GM19240 (cell line): ENCODE measurements around the gene MAD1L1.

Source experiments
- DNase-seq: peaks from one replicate; pipeline ENCODE4 v3.0.0; 2011; ENCODE audit warnings: low spot score; ENCODE audit not compliant: insufficient read length

The MAD1L1 gene

DNA sequence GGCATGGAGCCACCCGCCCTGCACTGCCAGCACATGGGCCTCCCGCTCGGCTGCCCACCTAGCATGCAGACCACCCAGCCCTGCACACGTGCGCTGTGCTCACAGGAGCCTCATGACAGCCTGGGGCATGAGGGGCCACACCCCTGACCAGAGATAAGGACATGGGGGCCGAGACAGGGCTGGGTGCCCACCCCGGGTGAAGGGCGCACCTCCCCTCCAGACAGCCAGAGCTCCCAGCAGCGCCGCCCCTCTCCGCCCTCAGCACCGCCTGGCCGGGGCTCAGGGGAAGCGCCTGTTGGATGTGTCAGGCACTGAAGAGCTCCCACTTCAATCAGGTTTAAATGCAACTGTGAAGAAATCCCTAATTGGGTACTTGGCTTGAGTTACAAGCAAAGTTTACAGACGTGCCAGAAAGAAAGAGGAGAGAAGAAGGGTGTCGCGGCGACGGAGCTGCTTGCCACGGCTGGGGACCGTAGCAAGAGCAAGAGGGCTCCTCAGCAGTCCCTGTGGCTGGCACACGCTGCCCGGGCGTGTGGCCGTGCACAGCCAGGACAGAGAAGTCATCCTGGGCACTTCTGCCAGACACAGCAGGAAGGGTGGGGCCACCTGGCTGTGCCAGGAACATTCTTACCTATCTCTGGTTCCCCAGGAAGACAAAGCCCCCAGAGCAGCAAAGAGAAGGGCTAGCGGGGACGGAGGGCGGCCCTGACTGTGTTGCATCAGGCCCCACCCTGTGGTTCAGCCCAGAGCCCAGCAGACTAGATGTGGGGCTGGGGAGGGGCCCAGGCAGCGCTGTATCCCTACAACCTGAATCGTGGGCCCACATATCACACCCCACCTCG lies 315.3 kb downstream of the MAD1L1 start:
- no peak for DNase-seq

DNA sequence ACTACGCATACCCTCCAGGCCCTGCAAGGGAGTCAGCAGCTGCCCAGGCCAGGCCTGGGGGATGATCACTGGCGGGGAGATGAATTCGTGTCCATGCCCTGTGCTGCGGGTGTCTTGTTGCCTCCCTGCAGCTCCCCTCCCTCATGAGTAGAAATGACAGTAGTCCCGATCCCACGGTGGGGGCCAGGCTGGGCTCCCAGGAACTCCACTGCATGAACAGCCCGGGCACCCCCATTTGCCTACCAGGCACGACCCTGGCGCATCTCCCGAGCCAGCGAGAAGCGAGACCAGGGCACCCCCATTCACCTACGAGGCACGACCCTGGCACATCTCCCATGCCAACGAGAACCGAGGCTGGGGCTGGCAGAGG lies 316.2 kb downstream of the MAD1L1 start:
- DNase-seq = no peak

DNA sequence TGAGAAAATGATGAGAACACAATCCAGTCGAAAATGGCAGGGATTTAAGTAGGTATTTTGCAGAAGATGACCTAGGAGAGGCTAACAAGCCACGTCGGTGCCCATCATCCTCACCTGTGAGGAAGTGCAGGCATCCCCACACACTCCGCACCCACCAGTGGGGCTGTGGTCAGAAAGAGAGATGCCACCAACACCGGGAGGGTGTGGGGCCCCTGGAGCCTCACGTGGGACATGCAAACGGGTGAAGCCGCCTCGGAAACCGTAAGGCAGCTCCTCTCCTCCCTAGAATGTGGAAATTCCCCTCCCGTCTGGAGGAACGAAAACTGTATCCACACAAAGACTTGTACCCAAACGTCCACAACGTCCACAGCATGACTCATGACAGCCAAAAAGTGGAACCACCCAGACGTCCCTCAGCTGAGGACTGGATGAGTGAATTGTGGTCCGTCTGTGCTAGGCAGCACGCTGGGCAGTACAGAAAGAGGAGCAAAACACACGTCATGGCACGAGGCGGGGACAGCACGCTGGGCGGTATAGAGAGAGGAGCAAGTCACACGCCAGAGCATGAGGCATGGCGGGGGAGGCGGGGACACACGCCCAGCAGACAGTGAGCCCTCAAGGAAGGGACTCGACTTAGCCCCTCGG lies 316.7 kb downstream of the MAD1L1 start:
- no peak for DNase-seq

DNA sequence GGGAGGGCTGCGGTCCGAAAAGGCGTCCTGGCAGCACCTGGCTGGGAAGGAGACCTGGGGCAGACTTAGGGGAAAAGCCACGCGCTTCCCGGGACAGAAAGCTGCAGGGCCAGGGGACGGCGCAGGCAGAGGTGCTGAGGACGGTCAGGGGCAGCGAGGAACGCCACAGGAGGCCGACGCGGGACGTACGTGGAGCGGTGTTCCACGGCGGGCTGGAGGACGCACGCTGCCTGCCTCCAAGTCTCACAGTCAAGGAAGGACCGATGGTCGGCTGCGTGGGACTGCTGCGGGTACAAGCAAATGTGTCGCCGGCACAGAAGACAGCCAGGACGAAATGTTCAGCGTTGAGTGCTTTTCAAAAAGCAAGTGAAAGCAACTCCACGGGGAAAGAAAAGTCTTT lies 317.4 kb downstream of the MAD1L1 start:
- no peak for DNase-seq

DNA sequence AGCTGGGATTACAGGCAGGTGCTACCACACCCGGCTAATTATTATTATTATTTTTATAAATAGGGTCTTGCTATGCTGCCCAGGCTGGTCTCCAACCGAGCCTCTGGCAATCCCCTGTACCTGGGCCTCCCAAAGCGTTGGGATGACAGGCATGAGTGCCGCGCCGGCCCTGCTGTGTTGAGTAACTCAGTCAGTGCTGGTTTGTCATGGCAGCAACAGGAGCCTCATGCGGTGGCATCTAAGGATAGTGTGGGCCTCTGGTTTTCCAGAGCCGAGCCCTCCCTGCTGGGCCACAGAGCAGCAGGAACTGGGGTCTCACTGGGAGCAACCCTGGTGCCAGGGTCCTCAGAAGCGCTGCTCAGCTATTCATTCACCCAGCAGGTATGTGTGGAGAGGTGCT lies 318.0 kb downstream of the MAD1L1 start:
- DNase-seq = no peak

DNA sequence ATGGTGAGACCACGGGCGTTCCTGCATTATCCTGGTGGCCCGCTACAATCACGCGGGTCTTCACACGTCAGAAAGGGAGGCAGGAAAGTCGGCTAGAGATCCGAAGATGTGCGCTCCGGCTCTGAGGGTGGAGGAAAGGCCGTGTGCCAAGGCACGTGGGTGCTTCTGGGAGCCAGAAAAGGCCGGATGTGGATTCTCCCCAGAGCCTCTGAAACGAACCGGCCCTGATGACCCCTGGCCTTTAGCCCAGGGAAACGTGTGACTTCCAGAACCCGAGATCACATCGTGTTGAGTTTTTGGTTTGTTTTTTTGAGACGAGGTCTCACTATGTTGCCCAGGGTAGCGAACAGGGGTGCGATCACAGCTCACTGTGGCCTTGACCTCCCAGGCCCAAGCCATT lies 318.4 kb downstream of the MAD1L1 start:
- no peak for DNase-seq

DNA sequence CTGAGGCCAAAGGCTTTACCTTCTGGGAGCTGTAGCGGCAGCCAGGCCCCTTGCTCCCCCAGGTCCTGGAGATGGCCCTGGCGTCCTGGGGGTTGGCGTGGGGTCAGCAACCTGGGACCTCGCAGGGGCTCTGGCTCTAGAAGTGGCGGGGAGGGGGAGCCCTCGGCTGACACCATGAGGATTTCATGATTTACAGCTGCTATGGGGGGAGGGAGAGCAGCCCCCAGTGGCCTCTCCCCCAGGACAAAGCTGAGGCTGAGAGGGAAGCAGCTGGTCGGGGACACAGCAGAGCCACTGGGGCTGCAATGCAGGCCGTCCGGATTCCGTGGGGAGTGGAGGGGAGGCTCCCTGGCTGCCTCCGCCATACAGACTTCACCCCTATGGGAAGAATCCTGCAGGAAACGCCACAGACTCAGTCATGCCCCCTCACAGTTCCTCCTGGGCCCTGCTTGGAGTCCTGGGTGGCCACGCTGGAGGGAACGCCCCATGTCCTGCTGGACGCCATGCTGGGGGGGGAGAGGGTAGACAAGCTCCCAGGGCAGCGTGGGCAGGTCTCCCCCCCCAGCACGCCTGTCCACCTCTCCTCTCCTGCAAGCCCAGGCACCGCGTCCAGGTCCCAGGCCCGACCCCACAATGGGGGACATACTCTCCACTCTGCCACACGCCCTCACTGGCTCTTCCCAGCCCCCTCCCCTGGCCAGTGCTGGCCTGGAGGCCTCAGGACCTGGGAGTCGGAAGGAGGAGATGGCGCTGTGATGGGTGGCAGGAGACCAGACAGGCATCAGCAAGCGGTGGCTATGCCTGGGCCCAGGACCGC lies 319.1 kb downstream of the MAD1L1 start:
- DNase-seq = no peak

DNA sequence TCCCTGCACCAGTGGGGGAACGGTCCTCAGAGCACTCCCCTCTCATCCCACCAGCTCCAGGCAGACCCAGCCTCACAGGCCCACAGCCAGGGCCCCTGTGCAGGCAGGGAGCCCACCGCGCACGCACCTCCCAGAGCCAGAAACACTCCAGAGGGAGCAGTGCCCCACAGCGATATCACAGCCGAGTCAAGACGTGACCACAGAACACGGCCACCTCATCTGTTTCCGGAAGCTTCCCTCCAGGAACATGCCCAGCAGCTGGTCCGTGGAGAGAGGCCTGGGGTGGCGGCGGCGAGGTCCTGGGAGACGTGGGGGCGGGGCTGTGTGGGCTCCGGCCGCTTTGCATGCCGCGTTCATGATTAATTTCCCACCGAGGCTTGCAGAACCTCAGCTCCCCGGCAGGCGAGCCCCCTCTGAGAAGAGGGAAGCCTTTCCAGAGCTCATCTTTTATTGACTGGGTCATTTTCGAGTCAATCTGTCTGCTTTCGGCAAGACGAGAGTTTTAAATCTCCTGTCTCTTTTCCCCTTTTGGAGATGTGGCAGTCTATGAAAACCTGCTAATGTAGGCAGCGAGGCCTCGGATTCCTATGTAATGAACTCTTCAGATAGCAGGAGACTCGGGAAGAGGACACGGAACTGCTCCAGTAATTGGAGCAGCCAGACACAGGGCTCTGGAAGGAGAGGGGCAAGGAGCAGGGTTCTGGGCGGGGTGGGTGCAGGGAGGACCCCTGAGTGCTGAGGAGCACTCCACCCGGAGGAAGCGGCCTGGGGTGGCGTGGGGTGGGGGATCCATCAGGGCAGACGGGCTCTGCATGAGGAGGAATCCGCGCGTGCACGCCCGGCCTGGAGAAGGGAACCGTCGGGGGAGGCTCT lies 319.9 kb downstream of the MAD1L1 start:
- DNase-seq = no peak

DNA sequence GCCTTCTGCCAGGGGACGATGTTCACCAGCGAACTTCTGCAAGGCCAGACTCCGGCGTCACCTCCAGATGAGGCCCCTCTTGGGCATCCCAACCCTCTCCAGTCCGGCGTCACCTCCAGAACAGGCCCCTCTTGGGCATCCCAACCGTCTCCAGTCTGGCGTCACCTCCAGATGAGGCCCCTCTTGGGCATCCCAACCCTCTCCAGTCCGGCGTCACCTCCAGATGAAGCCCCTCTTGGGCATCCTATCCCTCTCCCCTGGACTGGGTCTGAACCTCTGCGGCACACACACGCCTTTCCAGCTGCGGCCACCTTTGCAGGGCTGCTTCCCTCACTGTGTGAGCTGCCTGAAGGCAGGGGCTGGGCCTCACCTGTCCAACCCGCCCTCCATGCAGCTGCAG lies 321.2 kb downstream of the MAD1L1 start:
- DNase-seq = no peak

DNA sequence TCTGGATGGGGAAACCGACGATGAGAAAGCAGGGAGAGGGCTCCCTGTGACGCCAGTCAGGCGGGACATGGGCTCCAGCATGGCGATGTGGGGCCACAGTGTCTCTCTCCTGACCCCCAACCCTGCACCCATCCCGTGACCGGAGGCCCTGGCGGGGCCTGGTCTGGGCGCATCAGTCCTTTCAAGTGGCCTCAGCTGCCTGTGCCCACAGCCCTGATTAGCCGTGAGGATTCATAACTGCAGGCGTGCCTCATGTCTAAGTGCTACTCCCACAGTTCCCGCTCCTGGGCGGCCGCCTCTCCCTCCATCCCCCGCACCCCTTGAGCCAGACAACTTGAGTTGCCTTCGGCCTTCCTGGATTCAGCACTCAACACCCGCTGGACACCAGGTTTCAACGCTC lies 321.9 kb downstream of the MAD1L1 start:
- DNase-seq = no peak

DNA sequence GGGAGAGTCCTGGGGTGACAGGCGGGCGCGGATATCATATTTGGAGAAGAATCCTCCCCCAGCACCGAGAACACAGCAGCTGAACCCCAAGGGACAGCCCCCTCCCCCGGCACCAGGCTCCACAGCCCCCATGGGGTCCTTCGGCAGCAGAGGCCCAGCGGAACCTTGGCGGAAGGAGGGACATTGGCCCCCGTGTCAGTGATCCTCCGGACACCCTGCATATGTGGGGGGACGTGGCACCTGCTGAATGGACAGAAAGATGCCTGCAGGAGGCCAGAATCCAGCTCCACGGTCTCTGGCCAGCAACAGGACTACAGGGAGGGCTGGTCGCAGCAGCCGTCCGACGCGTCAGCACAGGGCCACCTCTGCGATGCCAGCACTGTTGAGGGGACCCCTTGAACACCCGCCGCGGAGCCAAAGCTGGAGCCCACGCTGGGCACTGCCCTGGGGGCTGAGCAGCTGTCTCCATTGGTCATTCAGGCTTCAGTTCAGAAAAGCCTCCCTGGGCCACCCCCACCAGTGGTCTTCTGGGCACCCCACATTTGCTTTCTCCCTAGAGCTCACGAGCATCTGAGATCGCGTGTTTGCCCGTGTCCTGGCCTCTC lies 322.6 kb downstream of the MAD1L1 start:
- DNase-seq = no peak

DNA sequence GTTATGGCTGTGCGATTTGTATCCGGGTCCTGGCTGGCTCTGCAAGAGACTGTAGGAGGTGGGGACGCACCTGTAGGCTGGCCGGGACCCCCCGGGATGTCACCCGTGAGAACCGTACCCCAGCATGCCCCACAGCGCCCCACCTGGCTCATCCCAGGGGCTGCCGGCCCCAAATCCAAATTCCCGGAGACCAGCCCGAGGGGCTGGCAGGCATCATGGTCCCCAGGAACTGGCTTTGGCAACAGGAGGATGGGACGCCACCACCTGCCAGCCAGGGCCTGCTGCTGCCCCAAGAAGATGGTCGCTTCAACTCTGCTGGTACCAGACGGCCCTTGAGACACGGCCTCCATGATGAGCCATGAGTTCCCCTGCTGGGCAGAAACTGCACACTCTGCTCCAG lies 323.3 kb downstream of the MAD1L1 start:
- no peak for DNase-seq

DNA sequence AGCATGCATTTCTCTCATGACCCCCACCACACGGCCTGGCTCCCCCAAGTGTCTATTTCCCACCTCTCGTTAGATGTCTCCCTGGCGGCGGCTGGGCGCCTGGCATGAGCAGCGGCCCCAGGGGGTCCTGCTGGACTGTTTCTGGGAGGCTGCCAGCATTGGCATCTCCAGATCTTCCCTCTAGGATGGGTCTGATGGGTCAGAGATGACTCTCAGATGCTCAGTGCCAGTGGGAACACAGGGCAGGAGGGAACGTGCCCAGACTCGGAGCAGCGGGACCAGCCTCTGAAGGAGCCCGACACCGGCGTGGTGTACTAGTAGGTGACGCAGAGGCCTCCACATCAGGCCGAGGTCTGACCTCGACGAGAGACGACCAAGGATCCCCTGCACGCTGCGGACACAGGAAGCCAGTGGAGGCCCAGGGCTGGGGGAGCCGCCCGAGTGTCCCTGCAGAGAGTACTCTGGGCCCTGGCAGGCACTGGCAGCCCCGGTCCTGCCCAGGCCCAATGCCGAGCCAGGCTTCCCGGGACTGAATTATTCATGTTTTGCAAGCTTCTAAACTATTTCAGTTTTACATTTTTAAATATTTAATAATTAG lies 323.8 kb downstream of the MAD1L1 start:
- no peak for DNase-seq

DNA sequence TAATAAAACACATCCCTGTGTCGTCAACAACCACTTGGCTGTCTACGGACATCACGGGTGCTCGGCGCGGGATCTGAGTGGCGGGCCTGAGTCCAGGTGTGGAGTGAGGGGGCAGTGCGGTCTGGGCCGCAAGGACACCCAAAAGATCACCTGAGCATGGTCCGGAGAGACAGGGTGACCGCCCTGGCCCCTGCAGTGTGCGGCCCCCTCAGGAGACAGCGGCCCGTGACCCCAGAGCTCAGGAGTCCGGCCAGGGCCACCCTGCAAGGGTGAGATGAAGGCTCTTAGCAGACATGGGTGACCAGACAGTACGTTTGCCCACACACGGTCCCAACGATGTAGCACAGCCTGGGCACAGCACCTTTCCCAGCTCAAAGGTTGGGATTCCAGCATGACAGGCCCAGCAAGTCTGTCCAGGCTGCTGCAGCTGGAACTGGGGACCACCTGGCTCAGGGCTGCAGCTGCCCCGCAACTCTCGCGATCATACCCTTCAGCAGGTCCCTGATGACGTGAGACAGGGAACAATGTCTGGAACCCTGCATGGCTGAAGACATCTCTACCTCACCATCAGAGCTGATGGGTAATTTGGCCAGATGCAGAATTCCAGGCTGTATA lies 324.9 kb downstream of the MAD1L1 start:
- no peak for DNase-seq

DNA sequence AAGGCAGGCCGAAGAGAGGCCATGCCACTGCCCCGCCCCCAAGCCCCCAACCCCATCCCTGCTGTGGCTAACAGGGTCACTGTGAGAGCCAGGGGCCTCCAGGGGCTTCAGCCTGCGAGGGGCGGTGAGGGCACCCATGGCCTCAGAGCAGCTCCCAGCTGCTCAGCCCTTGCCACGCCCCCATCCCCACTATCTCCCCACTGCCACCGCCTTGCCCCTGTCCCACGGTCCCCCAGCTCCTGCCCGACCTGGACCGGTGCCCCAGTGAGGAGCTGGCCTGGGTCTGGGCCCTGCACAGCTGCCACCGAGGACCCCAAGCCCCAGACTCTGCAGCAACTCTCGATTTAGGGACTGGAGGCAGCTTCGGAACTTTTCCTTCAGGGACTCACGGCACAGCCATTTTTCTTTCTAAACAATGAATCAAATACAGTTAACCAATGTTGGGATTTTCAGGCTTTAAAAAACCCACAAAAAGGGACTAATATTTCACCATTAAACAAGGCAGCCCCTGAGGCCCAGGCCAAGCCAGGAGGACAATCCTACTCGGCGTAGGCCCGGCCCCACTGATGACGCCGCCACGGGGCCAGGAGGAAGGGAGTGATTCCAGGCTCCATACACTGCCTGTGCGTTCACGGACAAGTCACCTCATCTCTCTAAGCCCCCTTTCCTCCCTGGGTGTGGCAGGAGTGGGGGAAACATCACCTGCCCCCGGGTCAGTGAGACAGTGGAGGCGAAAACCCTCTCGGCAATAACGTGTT lies 325.6 kb downstream of the MAD1L1 start:
- no peak for DNase-seq

DNA sequence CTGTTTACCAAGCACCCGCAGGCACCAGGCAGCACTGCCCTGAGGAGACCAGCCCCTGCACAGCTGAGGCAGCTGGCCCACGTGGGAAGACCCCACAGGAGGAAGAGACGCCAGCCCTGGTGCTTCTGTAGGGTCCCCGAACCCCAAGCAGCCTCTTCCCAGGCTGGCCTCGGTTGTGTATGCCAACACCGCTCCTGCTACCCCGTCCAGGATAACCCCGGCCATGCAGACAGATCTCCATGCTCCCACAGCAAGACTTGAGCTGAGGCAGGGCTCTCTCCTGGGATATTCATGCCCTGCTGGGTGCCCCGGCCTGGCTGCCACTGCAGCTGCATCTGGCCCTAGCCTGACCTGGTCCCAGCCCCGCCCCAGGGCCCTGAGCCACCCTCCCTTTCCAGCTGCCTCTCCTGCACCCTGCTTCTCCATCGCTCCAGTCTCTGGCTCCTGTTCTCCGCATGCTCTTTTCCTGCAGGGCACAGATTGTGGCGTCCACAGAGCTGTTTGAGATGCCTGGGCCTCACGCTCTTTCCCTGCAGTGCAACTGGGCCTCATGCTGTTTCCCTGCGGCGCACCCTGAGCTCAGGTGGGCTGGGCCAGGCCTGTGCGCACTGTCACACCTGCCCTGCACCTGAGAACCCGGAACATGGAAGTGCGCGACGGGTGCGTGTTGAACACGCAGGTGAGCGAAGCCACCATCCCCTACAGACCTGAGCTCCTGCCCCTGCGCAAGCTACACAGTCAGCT lies 326.5 kb downstream of the MAD1L1 start:
- DNase-seq = no peak

DNA sequence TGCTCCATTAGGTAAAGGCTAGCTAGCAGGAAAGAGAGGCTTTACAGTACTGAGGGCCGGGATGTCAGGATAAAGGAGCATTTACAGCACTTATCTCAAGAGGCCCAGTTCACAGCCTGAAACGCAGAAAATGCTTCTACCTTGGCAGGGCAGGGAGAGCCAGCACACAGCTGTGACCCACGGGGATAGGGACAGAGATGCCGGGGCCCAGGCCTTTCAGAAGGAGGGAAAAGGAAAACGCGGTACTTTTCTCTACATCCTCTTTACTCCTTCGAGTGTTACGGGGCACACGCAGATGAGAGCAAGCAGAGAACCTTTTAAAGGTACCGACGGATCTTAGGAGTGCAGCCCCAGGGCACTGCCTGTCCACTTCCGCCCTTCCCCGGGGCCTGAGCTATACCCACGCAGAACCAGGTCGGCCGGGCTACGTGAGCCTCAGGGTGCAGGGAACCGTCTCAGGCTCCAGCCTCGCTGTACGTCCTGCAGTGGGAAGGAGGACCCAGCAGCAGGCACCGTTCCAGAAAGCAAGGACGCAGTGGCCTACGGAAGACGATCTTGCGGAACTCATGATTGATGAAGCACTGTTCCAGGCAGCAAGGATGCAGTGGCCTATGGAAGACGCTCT lies 330.4 kb downstream of the MAD1L1 start:
- no peak for DNase-seq
